OCI-LY7 (cell line): Measurements from ENCODE around the gene YLPM1. TPM values are rescaled to one million over a fixed set of nuclear protein-coding genes. Genes with fewer than 3 reads are reported as not detected.

Source experiments
- BruUV-seq: library from RNA; stranded (reverse); fragments of 400-500 nt; replicated peaks from 2 replicates; lab custom pipeline; 2021; lab: Mats Ljungman, UMichigan
- CTCF ChIA-PET: fragments of 300-600 bp; sonication (Branson Sonifier 250); formaldehyde crosslinking; loops from one replicate; lab custom pipeline; 2022; ENCODE audit warnings: antibody characterized with exemption; ENCODE audit not compliant: unreplicated experiment; lab: Charles Lee
- POLR2A ChIA-PET: fragments of 300-600 bp; sonication (Branson Sonifier 250); formaldehyde crosslinking; loops from one replicate; lab custom pipeline; 2022; ENCODE audit warnings: antibody characterized with exemption; lab: Charles Lee
- DNase-seq: peaks from one replicate; pipeline ENCODE4 v3.0.0-alpha.2; 2015; ENCODE audit warnings: low spot score
- H2AFZ ChIP-seq: fragments of 200-600 bp; sonication (generic), shearing (Covaris generic); 2 replicates; pipeline ENCODE4 v1.6.1; 2014; ENCODE audit warnings: mild to moderate bottlenecking, antibody characterized with exemption, low read length, moderate library complexity
- H3K27ac ChIP-seq: fragments of 200-600 bp; sonication (generic); 2 replicates; pipeline ENCODE4 v1.5.1; 2014; ENCODE audit warnings: mixed run types, low read depth, mild to moderate bottlenecking, moderate library complexity, low read length, inconsistent platforms; ENCODE audit not compliant: poor library complexity, severe bottlenecking
- H3K36me3 ChIP-seq: fragments of 200-600 bp; sonication (generic); 2 replicates; pipeline ENCODE4 v1.6.1; 2014; ENCODE audit warnings: mild to moderate bottlenecking, antibody characterized with exemption, low read length, moderate library complexity, mixed read lengths; ENCODE audit not compliant: insufficient read depth
- H3K4me1 ChIP-seq: fragments of 200-600 bp; sonication (generic); 2 replicates; pipeline ENCODE4 v1.5.1; 2014; ENCODE audit warnings: mild to moderate bottlenecking, low read length; ENCODE audit not compliant: insufficient read depth, poor library complexity, severe bottlenecking
- H3K4me2 ChIP-seq: fragments of 200-600 bp; sonication (generic); 2 replicates; pipeline ENCODE4 v1.6.1; 2014; ENCODE audit warnings: mild to moderate bottlenecking, low read length
- H3K4me3 ChIP-seq: fragments of 200-600 bp; sonication (generic); 2 replicates; pipeline ENCODE4 v1.5.1; 2014; ENCODE audit warnings: mild to moderate bottlenecking, low read depth, low read length; ENCODE audit not compliant: poor library complexity, severe bottlenecking
- H3K79me2 ChIP-seq: fragments of 200-600 bp; sonication (generic); 2 replicates; pipeline ENCODE4 v1.6.1; 2016; ENCODE audit warnings: low read depth, mild to moderate bottlenecking, low read length, moderate library complexity, mixed read lengths; ENCODE audit not compliant: insufficient read depth
- H3K9me2 ChIP-seq: fragments of 200-600 bp; sonication (generic); 2 replicates; pipeline ENCODE4 v1.6.1; 2016; ENCODE audit warnings: mild to moderate bottlenecking, low read length, mixed read lengths; ENCODE audit not compliant: insufficient read depth
- H3K9me3 ChIP-seq: fragments of 200-600 bp; sonication (generic); 2 replicates; pipeline ENCODE4 v1.6.1; 2014; ENCODE audit warnings: mild to moderate bottlenecking, mixed run types, low read length, mixed read lengths
- H4K20me1 ChIP-seq: fragments of 200-600 bp; sonication (generic); 2 replicates; pipeline ENCODE4 v1.6.1; 2014; ENCODE audit warnings: mild to moderate bottlenecking, antibody characterized with exemption, low read length, moderate library complexity, mixed read lengths; ENCODE audit not compliant: insufficient read depth
- EZH2phosphoT487 ChIP-seq: fragments of 200-600 bp; sonication (generic); IDR thresholded peaks from 2 replicates; pipeline ENCODE4 v1.6.1; 2018; ENCODE audit warnings: low read depth, borderline replicate concordance, mild to moderate bottlenecking, mixed run types, antibody characterized with exemption, low read length, moderate library complexity, mixed read lengths
- intact Hi-C: fragments of 100-400 bp; cut with micrococcal nuclease; formaldehyde crosslinking; loops from one replicate; pipeline ENCODE4 v1.10.0; 2022; ENCODE audit not compliant: unreplicated experiment
- total RNA-seq, 2 experiments: library from RNA; depleted of rRNA in 1 of 2; stranded (reverse); fragments of >200 nt in 1 of 2; shearing (Covaris generic) in 1 of 2; gene quantifications; 2 replicates each; pipeline ENCODE4 v1.2.3, GENCODE V29; 2014 to 2022
- TF ChIP-seq, protein P1 (sequence below): fragments of 200-600 bp; sonication (generic); conservative IDR thresholded peaks from 2 replicates; pipeline ENCODE4 v1.5.1; 2014; ENCODE audit warnings: mild to moderate bottlenecking, antibody characterized with exemption, low read length, moderate library complexity, mixed read lengths

Gene YLPM1
- total RNA-seq, 2 experiments from 2014 or later, result 45.2 to 101 TPM

DNA sequence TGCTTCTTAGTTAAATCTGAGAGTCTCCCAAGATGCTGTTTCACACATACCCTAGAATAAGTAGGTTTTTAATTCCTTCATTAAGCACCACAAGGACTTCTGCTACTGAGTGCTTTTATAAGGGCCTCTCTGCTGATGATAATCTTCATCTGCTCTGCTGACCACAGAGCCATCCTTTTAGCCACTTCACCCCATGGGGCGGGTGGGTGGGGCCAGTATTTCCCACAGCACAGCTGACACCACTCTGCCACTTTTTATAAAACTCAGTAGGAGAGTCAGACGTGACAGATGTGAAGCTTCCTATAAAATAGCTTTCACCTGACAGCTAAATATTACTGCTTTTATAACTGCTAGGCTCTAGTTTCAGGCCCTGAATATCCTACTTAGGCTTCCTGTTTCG lies 29.9 kb upstream of the YLPM1 start:
- intact Hi-C loops, result no loop called here
- H3K9me2 ChIP-seq, result no peaks in the 10 kb centered on the region
- CTCF ChIA-PET, result no interaction called here
- no peak overlapping the region for H3K4me2 ChIP-seq
- no peak overlapping the region for H3K4me3 ChIP-seq
- no peak overlapping the region for H2AFZ ChIP-seq
- POLR2A ChIA-PET, result interaction anchor here (0.8 to 1.4 kb wide), 4 partner anchors 11 to 23 kb away, joined by 3 to 4 read pairs (median 4); partner anchors contain the start of genes AREL1 and FCF1
- no peaks in the 10 kb centered on the region for H4K20me1 ChIP-seq
- BruUV-seq, result no TSS peak
- H3K9me3 ChIP-seq, result no peaks in the 10 kb centered on the region
- no peaks in the 10 kb centered on the region for H3K4me1 ChIP-seq
- no peaks in the 10 kb centered on the region for H3K79me2 ChIP-seq
- no peak overlapping the region for H3K27ac ChIP-seq
- H3K36me3 ChIP-seq, result peaks cover 67% of the 10 kb centered on the region
- TF ChIP-seq EZH2phosphoT487, result no peak
- TF ChIP-seq, protein P1, sequence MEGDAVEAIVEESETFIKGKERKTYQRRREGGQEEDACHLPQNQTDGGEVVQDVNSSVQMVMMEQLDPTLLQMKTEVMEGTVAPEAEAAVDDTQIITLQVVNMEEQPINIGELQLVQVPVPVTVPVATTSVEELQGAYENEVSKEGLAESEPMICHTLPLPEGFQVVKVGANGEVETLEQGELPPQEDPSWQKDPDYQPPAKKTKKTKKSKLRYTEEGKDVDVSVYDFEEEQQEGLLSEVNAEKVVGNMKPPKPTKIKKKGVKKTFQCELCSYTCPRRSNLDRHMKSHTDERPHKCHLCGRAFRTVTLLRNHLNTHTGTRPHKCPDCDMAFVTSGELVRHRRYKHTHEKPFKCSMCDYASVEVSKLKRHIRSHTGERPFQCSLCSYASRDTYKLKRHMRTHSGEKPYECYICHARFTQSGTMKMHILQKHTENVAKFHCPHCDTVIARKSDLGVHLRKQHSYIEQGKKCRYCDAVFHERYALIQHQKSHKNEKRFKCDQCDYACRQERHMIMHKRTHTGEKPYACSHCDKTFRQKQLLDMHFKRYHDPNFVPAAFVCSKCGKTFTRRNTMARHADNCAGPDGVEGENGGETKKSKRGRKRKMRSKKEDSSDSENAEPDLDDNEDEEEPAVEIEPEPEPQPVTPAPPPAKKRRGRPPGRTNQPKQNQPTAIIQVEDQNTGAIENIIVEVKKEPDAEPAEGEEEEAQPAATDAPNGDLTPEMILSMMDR, result no peak
- no peak for DNase-seq

DNA sequence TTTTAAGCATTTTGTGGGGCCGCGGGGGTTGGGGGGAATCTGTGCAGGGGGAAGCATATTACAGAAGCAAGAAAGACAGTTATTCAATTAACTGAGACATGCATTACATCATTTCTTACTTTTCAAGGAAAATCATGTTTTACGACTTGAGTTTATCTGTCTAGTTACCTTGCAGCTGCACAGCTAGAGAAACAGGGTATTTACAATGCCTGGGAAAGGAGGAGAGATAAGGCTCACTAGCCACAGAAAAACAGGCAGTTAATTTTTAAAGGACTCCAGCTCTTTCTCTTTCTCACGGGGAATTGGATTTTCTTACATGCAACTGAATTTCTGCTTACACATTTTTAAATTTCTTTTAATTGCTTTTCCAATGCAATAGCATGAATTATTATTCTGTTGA lies 28.0 kb upstream of the YLPM1 start:
- ChIA-PET POLR2A (interaction anchor here (0.6 to 0.8 kb wide), 2 partner anchors 9 to 147 kb away, joined by 3 to 4 read pairs; no protein-coding TSS in a partner anchor), CTCF (no interaction called here)
- Histone ChIP-seq H3K9me3 (no peaks in the 10 kb centered on the region), H3K79me2 (no peaks in the 10 kb centered on the region), H2AFZ (no peak overlapping the region), H3K4me1 (no peaks in the 10 kb centered on the region), H3K4me3 (no peak overlapping the region), H3K36me3 (peaks cover 82% of the 10 kb centered on the region), H4K20me1 (no peaks in the 10 kb centered on the region), H3K4me2 (no peak overlapping the region), H3K9me2 (no peaks in the 10 kb centered on the region), H3K27ac (no peak overlapping the region)
- TSS peak; percentile 76 for BruUV-seq
- no peak for DNase-seq
- TF ChIP-seq, protein P1, result no peak
- TF ChIP-seq EZH2phosphoT487, result no peak
- intact Hi-C loops, result no loop called here

DNA sequence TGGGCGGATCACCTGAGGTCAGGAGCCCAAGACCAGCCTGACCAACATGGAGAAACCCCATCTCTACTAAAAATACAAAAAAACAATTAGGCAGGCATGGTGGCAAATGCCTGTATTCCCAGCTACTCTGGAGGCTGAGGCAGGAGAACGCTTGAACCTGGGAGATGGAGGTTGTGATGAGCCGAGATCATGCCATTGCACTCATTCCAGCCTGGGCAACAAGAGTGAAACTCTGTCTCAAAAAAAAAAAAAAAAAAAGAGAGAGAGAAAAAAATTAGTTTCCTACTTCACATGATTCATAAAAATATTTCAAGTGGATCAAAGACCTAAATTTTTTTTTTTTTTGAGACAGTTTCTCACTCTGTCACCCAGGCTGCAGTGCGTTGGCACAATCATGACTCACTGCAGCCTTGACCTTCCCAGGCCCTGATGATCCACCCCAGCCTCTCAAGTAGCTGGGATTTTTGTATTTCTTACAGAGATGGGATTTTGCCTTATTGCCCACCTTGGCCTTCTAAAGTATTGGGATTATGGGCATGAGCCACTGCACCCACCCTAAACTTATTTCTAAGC lies 25.3 kb upstream of the YLPM1 start:
- CTCF ChIA-PET, result no interaction called here

More for the DNA sequence above, 25.3 kb upstream of the YLPM1 start:
- POLR2A ChIA-PET, result interaction anchor here (1.0 kb wide), 1 partner anchor 51 kb away, joined by 3 read pairs; no protein-coding TSS in a partner anchor
- intact Hi-C loops, result no loop called here
- no peak for DNase-seq
- no peaks in the 10 kb centered on the region for H3K9me3 ChIP-seq
- no peak overlapping the region for H3K4me2 ChIP-seq
- H3K4me3 ChIP-seq, result no peak overlapping the region
- no peaks in the 10 kb centered on the region for H4K20me1 ChIP-seq
- TF ChIP-seq, protein P1, result no peak
- no peak for TF ChIP-seq EZH2phosphoT487
- H3K27ac ChIP-seq, result no peak overlapping the region
- H3K9me2 ChIP-seq, result no peaks in the 10 kb centered on the region
- H2AFZ ChIP-seq, result no peak overlapping the region
- H3K4me1 ChIP-seq, result no peaks in the 10 kb centered on the region
- H3K79me2 ChIP-seq, result no peaks in the 10 kb centered on the region
- peaks cover 67% of the 10 kb centered on the region for H3K36me3 ChIP-seq
- no TSS peak for BruUV-seq
